MG63 (cell line): ENCODE data around the gene PRKCA. TPM values are rescaled to one million over a fixed set of nuclear protein-coding genes. Genes with fewer than 3 reads are reported as not detected.
"Not testable (repeated sequence)": the region's sequence is repeated elsewhere in the genome, so short reads cannot be mapped to it uniquely, and the experiment has no call there.

Experiments
- DNase-seq: peaks from one replicate; pipeline ENCODE4 v3.0.0-alpha.2; 2020
- H3K27me3 ChIP-seq: fragments of 250-450 bp; sonication (Bioruptor Pico); 2 replicates; pipeline ENCODE4 v1.5.1; 2020; ENCODE audit warnings: mild to moderate bottlenecking, moderate library complexity
- H3K36me3 ChIP-seq: fragments of 250-450 bp; sonication (Bioruptor Pico); 2 replicates; pipeline ENCODE4 v1.5.1; 2020; ENCODE audit warnings: mild to moderate bottlenecking, moderate library complexity
- H3K4me3 ChIP-seq: fragments of 250-450 bp; sonication (Bioruptor Pico); 2 replicates; pipeline ENCODE4 v1.5.1; 2020; ENCODE audit warnings: mild to moderate bottlenecking, moderate library complexity
- H3K9me3 ChIP-seq: fragments of 250-450 bp; sonication (Bioruptor Pico); 2 replicates; pipeline ENCODE4 v1.5.1; 2020; ENCODE audit warnings: mild to moderate bottlenecking, moderate library complexity
- total RNA-seq: library from RNA; depleted of rRNA; stranded (reverse); fragments of >200 nt; shearing (Covaris generic); gene quantifications from 2 replicates; pipeline ENCODE4 v1.2.3, GENCODE V29; 2014; ENCODE audit warnings: low replicate concordance; rRNA removed

PRKCA gene
- 16.6 and 17.3 TPM in 2 replicates for total RNA-seq

DNA sequence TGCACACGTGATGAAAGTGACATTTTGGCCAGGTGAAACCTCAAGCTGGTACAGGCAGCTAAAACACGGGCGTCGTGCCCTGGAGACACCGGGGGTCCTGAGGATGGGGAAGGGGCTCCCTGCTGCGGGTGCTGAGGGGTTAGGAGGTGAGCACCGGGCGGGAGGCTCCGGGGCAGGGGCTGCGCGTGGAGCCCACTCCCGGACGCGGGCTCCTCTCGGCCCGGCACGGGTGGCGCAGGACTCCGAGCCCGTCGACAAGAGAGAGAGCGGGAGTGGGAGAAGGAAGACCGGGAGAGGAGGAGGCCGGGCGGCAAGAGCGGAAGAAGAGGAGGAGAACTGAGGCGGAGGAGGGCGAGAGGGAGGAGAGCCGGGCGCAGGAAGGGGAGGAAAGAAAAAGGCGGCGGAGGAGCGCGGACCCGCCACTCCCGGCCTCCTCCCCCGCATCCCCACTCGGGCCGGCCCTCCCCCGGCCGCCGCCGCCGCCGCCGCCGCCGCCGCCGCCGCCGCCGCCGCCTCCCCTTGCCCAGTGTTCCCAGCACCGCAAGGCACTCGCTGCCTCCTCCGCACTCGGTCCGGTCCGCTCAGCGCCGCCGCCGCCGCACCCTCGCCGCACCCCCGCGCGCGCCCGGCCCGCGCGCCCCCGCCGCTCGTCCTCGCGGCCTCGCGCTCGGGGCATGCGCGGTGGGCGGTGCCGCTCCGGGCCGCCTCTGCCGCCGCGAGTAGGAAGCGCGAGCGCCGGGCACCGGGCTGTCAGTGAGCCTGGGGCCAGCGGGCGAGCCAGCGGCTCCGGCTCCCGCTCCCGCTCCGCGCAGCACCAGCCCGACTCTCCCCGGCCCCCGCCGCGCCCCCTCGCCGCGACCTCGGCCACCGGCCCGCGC is at the start of gene PRKCA:
Gene PRKCA, plus strand, starts transcription at position 750 of the 878 bp plus-strand sequence.
- peak; percentile 80 for DNase-seq
- Histone ChIP-seq H3K9me3 (no peaks in the 10 kb centered on the region), H3K36me3 (peaks cover 8% of the 10 kb centered on the region), H3K4me3 (peak within 1 kb of the TSS; percentile 80), H3K27me3 (no peaks in the 10 kb centered on the region)

GRCh38 chr17:66253458-66253857 is 49.0 kb upstream of the PRKCA start:
- not testable (repeated sequence) for H3K9me3 ChIP-seq, DNase-seq

GRCh38 chr17:66255112-66255511 is 47.3 kb upstream of the PRKCA start:
- DNase-seq, result peak; percentile 11
- Histone ChIP-seq H3K4me3 (no peak overlapping the region), H3K36me3 (no peaks in the 10 kb centered on the region), H3K9me3 (no peaks in the 10 kb centered on the region), H3K27me3 (no peaks in the 10 kb centered on the region)

More at GRCh38 chr17:66253458-66253857, 49.0 kb upstream of the PRKCA start:
- not testable (repeated sequence) for H3K27me3 ChIP-seq, H3K4me3 ChIP-seq, H3K36me3 ChIP-seq

DNA sequence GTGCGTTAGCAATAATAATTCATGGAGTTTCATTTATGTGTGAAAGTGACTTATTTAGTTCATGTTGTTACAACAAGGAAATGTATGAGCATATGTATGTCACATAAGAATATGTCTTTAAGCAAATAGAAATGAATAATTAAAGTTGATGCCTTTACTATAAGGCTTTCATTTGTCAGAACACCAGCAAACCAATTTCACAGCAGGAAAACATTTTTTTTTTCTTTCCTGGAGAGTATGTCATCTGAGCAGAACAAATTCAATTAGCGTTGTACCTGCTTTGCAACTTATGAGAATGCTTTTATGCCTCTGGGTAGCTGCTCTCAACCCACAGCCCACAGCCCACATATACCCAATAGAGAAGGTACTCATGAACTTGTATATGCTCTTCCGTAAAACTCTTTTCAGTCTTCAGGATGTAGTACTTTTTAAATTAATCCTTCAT is 46.9 kb upstream of the PRKCA start:
- no peak for DNase-seq

GRCh38 chr17:66260275-66260674 is 42.1 kb upstream of the PRKCA start:
- no peaks in the 10 kb centered on the region for H3K36me3 ChIP-seq
- DNase-seq, result no peak
- no peaks in the 10 kb centered on the region for H3K27me3 ChIP-seq
- H3K4me3 ChIP-seq, result no peak overlapping the region
- H3K9me3 ChIP-seq, result no peaks in the 10 kb centered on the region

More for the DNA sequence above, 46.9 kb upstream of the PRKCA start:
- Histone ChIP-seq H3K4me3 (no peak overlapping the region), H3K9me3 (no peaks in the 10 kb centered on the region), H3K36me3 (no peaks in the 10 kb centered on the region), H3K27me3 (no peaks in the 10 kb centered on the region)

- Histone ChIP-seq H3K36me3 (no peaks in the 10 kb centered on the region), H3K27me3 (no peaks in the 10 kb centered on the region), H3K9me3 (no peaks in the 10 kb centered on the region), H3K4me3 (no peak overlapping the region)
- DNase-seq, result no peak
Observed at GRCh38 chr17:66260688-66261087, 41.7 kb upstream of the PRKCA start.

DNA sequence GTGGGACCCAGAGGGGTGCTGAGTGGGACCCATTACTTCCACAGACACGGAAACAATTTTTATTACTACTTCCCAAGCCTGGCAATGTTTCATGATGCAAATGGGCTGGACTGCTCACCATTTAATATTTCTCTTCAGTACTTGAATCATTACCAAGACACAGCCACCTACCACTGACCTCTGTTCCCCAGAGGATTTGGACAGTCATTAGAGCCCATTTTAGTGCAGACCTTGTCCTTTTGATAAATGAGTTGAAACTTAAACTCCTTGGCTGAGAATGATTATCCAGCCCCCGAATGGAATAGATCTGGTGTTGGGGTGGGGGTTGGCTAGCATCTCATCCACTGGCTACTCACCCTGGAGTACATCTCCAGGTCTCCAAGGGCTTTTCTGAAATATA is 39.6 kb upstream of the PRKCA start:
- H3K4me3 ChIP-seq, result no peak overlapping the region
- no peaks in the 10 kb centered on the region for H3K36me3 ChIP-seq
- no peak for DNase-seq
- H3K9me3 ChIP-seq, result no peaks in the 10 kb centered on the region
- H3K27me3 ChIP-seq, result no peaks in the 10 kb centered on the region

DNA sequence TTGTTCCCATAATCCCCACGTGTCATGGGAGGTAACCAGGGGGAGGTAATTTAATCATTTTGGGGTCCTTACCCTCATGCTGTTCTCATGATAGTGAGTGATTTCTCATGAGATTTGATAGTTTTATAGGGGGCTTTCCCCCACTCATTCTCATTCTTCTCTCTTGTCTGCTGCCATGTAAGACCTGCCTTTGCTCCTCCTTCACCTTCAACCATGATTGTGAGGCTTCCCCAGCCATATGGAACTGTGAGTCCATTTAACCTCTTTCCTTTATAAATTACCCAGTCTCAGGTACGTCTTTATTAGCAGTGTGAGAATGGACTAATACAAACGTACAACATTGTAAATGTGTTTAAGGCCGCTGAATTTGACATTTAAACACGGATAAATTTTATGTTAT is 37.7 kb upstream of the PRKCA start:
- DNase-seq, result no peak
- Histone ChIP-seq H3K9me3 (no peaks in the 10 kb centered on the region), H3K4me3 (no peak overlapping the region)

GRCh38 chr17:66268247-66268927 is 34.0 kb upstream of the PRKCA start:
- Histone ChIP-seq H3K27me3 (no peaks in the 10 kb centered on the region), H3K9me3 (no peaks in the 10 kb centered on the region; the same call in 1 of the 2 replicates), H3K36me3 (no peaks in the 10 kb centered on the region), H3K4me3 (no peak overlapping the region)
- DNase-seq, result peak; percentile 77

More for the DNA sequence above, 37.7 kb upstream of the PRKCA start:
- Histone ChIP-seq H3K27me3 (no peaks in the 10 kb centered on the region), H3K36me3 (no peaks in the 10 kb centered on the region)

GRCh38 chr17:66270106-66270505 is 32.3 kb upstream of the PRKCA start:
- H3K27me3 ChIP-seq, result no peaks in the 10 kb centered on the region
- DNase-seq, result no peak
- H3K9me3 ChIP-seq, result no peaks in the 10 kb centered on the region; the same call in 1 of the 2 replicates

GRCh38 chr17:66271512-66271911 is 30.9 kb upstream of the PRKCA start:
- no peaks in the 10 kb centered on the region for H3K36me3 ChIP-seq
- no peak for DNase-seq
- no peaks in the 10 kb centered on the region for H3K27me3 ChIP-seq
- no peak overlapping the region for H3K4me3 ChIP-seq
- no peaks in the 10 kb centered on the region; the same call in 1 of the 2 replicates for H3K9me3 ChIP-seq

More at GRCh38 chr17:66270106-66270505, 32.3 kb upstream of the PRKCA start:
- Histone ChIP-seq H3K36me3 (no peaks in the 10 kb centered on the region), H3K4me3 (no peak overlapping the region)

- Histone ChIP-seq H3K27me3 (no peaks in the 10 kb centered on the region), H3K36me3 (no peaks in the 10 kb centered on the region), H3K4me3 (no peak overlapping the region), H3K9me3 (no peaks in the 10 kb centered on the region; the same call in 1 of the 2 replicates)
- DNase-seq, result peak; percentile 83
Observed at GRCh38 chr17:66272811-66273585, 29.4 kb upstream of the PRKCA start.

DNA sequence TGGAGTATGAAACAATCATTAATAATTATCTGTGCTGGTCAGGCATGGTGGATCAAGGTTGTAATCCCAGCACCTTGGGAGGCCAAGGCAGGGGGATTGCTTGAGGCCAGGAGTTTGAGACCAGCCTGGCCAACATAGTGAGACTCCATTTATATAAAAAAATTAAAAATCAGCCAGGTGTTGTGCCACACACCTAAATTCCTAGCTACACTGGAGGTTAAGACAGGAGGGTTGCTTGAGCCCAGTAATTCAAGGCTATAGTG is 28.9 kb upstream of the PRKCA start:
- H3K27me3 ChIP-seq, result no peaks in the 10 kb centered on the region
- H3K9me3 ChIP-seq, result no peaks in the 10 kb centered on the region; the same call in 1 of the 2 replicates
- no peak overlapping the region for H3K4me3 ChIP-seq
- DNase-seq, result no peak
- no peaks in the 10 kb centered on the region for H3K36me3 ChIP-seq

DNA sequence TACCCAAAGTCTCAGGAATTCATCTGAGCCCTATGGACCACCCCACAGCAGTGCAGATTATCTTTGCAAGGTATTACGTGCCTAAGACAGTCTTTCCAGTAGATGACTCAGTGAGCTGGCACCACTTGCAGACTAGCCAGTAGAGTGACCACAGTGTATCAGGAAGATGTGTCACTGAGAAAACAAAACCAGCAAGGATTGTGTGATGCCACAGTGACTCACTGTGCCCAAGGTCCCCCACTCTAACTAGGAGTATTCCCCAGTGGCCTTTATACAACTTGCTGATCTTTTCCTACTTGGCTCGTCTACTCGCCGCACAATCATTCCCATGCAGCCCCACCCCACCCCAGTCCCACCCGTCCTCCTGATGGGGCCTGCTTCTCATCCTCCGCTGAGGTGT is 26.8 kb upstream of the PRKCA start:
- no peak overlapping the region for H3K4me3 ChIP-seq
- H3K36me3 ChIP-seq, result no peaks in the 10 kb centered on the region
- no peaks in the 10 kb centered on the region for H3K27me3 ChIP-seq
- no peaks in the 10 kb centered on the region; the same call in 1 of the 2 replicates for H3K9me3 ChIP-seq
- peak; percentile 98 for DNase-seq

GRCh38 chr17:66276328-66276937 is 26.0 kb upstream of the PRKCA start:
- H3K4me3 ChIP-seq, result no peak overlapping the region
- no peaks in the 10 kb centered on the region for H3K27me3 ChIP-seq
- H3K9me3 ChIP-seq, result no peaks in the 10 kb centered on the region; the same call in 1 of the 2 replicates
- H3K36me3 ChIP-seq, result no peaks in the 10 kb centered on the region
- DNase-seq, result peak; percentile 26

GRCh38 chr17:66277191-66277590 is 25.2 kb upstream of the PRKCA start:
- no peak for DNase-seq
- H3K27me3 ChIP-seq, result no peaks in the 10 kb centered on the region
- H3K36me3 ChIP-seq, result no peaks in the 10 kb centered on the region
- H3K9me3 ChIP-seq, result no peaks in the 10 kb centered on the region
- no peak overlapping the region for H3K4me3 ChIP-seq
